B cell (primary cell): ENCODE data around the gene SLC15A3. TPM values are rescaled to one million over a fixed set of nuclear protein-coding genes. Genes with fewer than 3 reads are reported as not detected.

ENCODE experiments used
- ATAC-seq: fragments of 200-7000 bp; cut with Tn5 transposase; one replicate; pipeline ENCODE4 v1.10.0; 2021; ENCODE audit warnings: low read depth, mild to moderate bottlenecking, moderate number of reproducible peaks, moderate library complexity
- CTCF ChIA-PET: fragments of 350-600 bp; sonication (Branson Sonifier 250); formaldehyde crosslinking; loops from one replicate; lab custom pipeline; 2021; ENCODE audit warnings: antibody characterized with exemption, inconsistent platforms; lab: Charles Lee
- POLR2A ChIA-PET: fragments of 350-600 bp; sonication (Branson Sonifier 250); formaldehyde crosslinking; loops from one replicate; lab custom pipeline; 2021; ENCODE audit warnings: antibody characterized with exemption; lab: Charles Lee
- DNase-seq: peaks from one replicate; pipeline ENCODE4 v3.0.0; 2013
- H2AFZ ChIP-seq: 2 replicates; pipeline ENCODE4 v1.6.1; 2012; ENCODE audit warnings: mild to moderate bottlenecking, low read depth, low read length; ENCODE audit not compliant: insufficient read depth, poor library complexity, severe bottlenecking
- H3K27ac ChIP-seq, 2 donors: 1 replicate in 1 of 2; 2 replicates in 1 of 2; pipeline ENCODE4 v1.5.1; 2012 to 2013; ENCODE audit warnings: low read length in 2 of 2, mild to moderate bottlenecking in 2 of 2, moderate library complexity in 1 of 2
- H3K27me3 ChIP-seq, 4 experiments: fragments of 200-600 bp in 1 of 4; sonication (generic) in 1 of 4; replicated peaks in 1 of 4; 1 replicate in 2 of 4; 2 replicates in 2 of 4; pipeline versions ENCODE4 v1.6.1 to v1.7.0; 2013 to 2016; ENCODE audit warnings: low read length in 3 of 4, mild to moderate bottlenecking in 2 of 4, mixed read lengths in 1 of 4, moderate library complexity in 1 of 4; ENCODE audit not compliant: insufficient read depth in 4 of 4, control insufficient read depth in 3 of 4; ENCODE audit errors: control extremely low read depth in 1 of 4
- H3K36me3 ChIP-seq, 2 experiments: replicated peaks in 1 of 2; 1 replicate in 1 of 2; 2 replicates in 1 of 2; pipeline versions ENCODE4 v1.6.1 to v1.7.1; 2013; ENCODE audit warnings: low read length in 1 of 2; ENCODE audit not compliant: insufficient read depth in 2 of 2, control insufficient read depth in 1 of 2; ENCODE audit errors: control extremely low read depth in 1 of 2, extremely low read depth in 1 of 2
- H3K4me1 ChIP-seq, 2 donors: fragments of 200-600 bp in 1 of 2; sonication (generic) in 1 of 2; 1 replicate in 1 of 2; 2 replicates in 1 of 2; pipeline versions ENCODE4 v1.5.1 to v1.6.1; 2013 to 2017; ENCODE audit warnings: low read length in 2 of 2; ENCODE audit not compliant: control insufficient read depth in 2 of 2, insufficient read depth in 2 of 2
- H3K4me2 ChIP-seq: replicated peaks from 2 replicates; pipeline ENCODE3; 2012; ENCODE audit warnings: mild to moderate bottlenecking, low read depth, low read length; ENCODE audit not compliant: poor library complexity, severe bottlenecking
- H3K4me3 ChIP-seq, 5 experiments: fragments of 200-600 bp in 1 of 5; sonication (generic) in 1 of 5; 1 replicate in 3 of 5; 2 replicates in 2 of 5; pipeline versions ENCODE4 v1.5.1 to v1.7.0; 2011 to 2016; ENCODE audit warnings: low read length in 4 of 5, mild to moderate bottlenecking in 4 of 5, low read depth in 2 of 5, control low read depth in 1 of 5, moderate library complexity in 1 of 5; ENCODE audit not compliant: insufficient read depth in 1 of 5; ENCODE audit errors: control extremely low read depth in 1 of 5, extremely low read depth in 1 of 5
- H3K79me2 ChIP-seq: fragments of 200-600 bp; sonication (generic); one replicate; pipeline ENCODE4 v1.6.0; 2016; ENCODE audit warnings: low read length; ENCODE audit not compliant: control insufficient read depth, insufficient read depth
- H3K9ac ChIP-seq: fragments of 200-600 bp; sonication (generic); 2 replicates; pipeline ENCODE4 v1.6.1; 2017; ENCODE audit warnings: mild to moderate bottlenecking, low read length, moderate library complexity
- H3K9me3 ChIP-seq, 3 donors: one replicate each; pipeline versions ENCODE4 v1.6.1 to v1.7.1; 2013; ENCODE audit warnings: low read length in 2 of 3; ENCODE audit not compliant: control insufficient read depth in 2 of 3, insufficient read depth in 1 of 3; ENCODE audit errors: control extremely low read depth in 1 of 3
- H4K20me1 ChIP-seq: 2 replicates; pipeline ENCODE4 v1.6.0; 2012; ENCODE audit warnings: mild to moderate bottlenecking, low read length; ENCODE audit not compliant: insufficient read depth, control insufficient read depth, poor library complexity, severe bottlenecking
- H3K27ac Mint-ChIP-seq: one replicate; pipeline ENCODE4 v1.8.0; 2021; ENCODE audit warnings: mixed read lengths
- H3K27me3 Mint-ChIP-seq: one replicate; pipeline ENCODE4 v1.8.0; 2021; ENCODE audit warnings: mixed read lengths
- H3K4me1 Mint-ChIP-seq: one replicate; pipeline ENCODE4 v1.8.0; 2021; ENCODE audit warnings: mixed read lengths
- H3K4me3 Mint-ChIP-seq: one replicate; pipeline ENCODE4 v1.8.0; 2021; ENCODE audit warnings: mixed read lengths
- H3K9me3 Mint-ChIP-seq: one replicate; pipeline ENCODE4 v1.8.0; 2022; ENCODE audit warnings: mixed read lengths; ENCODE audit not compliant: insufficient read depth
- CTCF ChIP-seq: fragments of 200-600 bp; IDR thresholded peaks from one replicate; pipeline ENCODE4 v1.8.0; 2022; ENCODE audit warnings: antibody characterized with exemption, mild to moderate bottlenecking
- EZH2 ChIP-seq: IDR thresholded peaks from 2 replicates; pipeline ENCODE4 v1.6.1; 2012; ENCODE audit warnings: borderline replicate concordance, low read depth, mild to moderate bottlenecking, moderate library complexity, low read length; ENCODE audit not compliant: insufficient read depth, poor library complexity, severe bottlenecking
- WGBS: methylation state at CpG from one replicate; pipeline ENCODE4 v1.1.5; 2013; ENCODE audit warnings: missing lambda C conversion rate; ENCODE audit not compliant: insufficient coverage; 5-methylcytosine and 5-hydroxymethylcytosine counted together
- intact Hi-C: fragments of 100-400 bp; cut with micrococcal nuclease; formaldehyde crosslinking; loops from one replicate; pipeline ENCODE4 v1.10.0; 2022
- polyA plus RNA-seq: library from polyadenylated mRNA; depleted of rRNA; stranded (reverse); fragments of >200 nt; gene quantifications from 2 replicates; pipeline ENCODE4 v1.2.3, GENCODE V29; 2012
- total RNA-seq, 2 donors: library from RNA; stranded (reverse); fragments of 120-200 nt in 1 of 2; gene quantifications; 1 replicate in 1 of 2; 2 replicates in 1 of 2; pipeline versions ENCODE4 v1.2.3 to v1.2.4, GENCODE V29; 2013 to 2022

SLC15A3 gene
- total and polyA plus RNA-seq, 2 donors (not counting 1 experiment from before 2014, with no cell fraction given): 61.5 to 91.4 TPM

GRCh38 chr11:60908803-60909202 lies 43.2 kb downstream of the SLC15A3 start:
- peaks cover 0 to 1% of the 10 kb centered on the region in 2 experiments for H3K36me3 ChIP-seq
- no peak overlapping the region for H2AFZ ChIP-seq
- no peak for TF ChIP-seq CTCF
- TF ChIP-seq EZH2: no peak
- CTCF ChIA-PET: interaction anchor here (1.0 to 1.1 kb wide), 2 partner anchors 9 to 10 kb away, joined by 3 to 4 read pairs; no protein-coding TSS in a partner anchor
- H3K9me3 Mint-ChIP-seq: no peaks in the 10 kb centered on the region
- peak overlapping the region in 1 of 2 donors; percentile 79 for H3K27ac ChIP-seq
- 75% methylated on average over 1 of the region's 1 CpG for WGBS
- intact Hi-C loops: no loop called here
- ATAC-seq: no peak
- H3K4me3 Mint-ChIP-seq: peak overlapping the region; percentile 23
- H3K9me3 ChIP-seq: no peaks in the 10 kb centered on the region
- H3K4me1 Mint-ChIP-seq: peaks cover 74% of the 10 kb centered on the region
- H3K4me3 ChIP-seq: no peak overlapping the region
- POLR2A ChIA-PET: no interaction called here
- H3K4me2 ChIP-seq: no peak overlapping the region
- no peak overlapping the region for H3K9ac ChIP-seq
- peaks cover 23% of the 10 kb centered on the region for H4K20me1 ChIP-seq
- no peak for DNase-seq
- peaks cover 60 to 74% of the 10 kb centered on the region in 2 donors for H3K4me1 ChIP-seq
- no peaks in the 10 kb centered on the region for H3K27me3 Mint-ChIP-seq
- peaks cover 30% of the 10 kb centered on the region for H3K79me2 ChIP-seq
- H3K27ac Mint-ChIP-seq: peak overlapping the region; percentile 86
- no peaks in the 10 kb centered on the region for H3K27me3 ChIP-seq
